GM12878 (cell line): ENCODE measurements around the gene REG1B.

ENCODE experiments used
- BCL3 ChIP-seq: IDR thresholded peaks from 2 replicates; pipeline ENCODE4 v1.6.1; 2011; ENCODE audit warnings: borderline replicate concordance, low read depth, mild to moderate bottlenecking, moderate library complexity, low read length; ENCODE audit not compliant: insufficient read depth, poor library complexity, severe bottlenecking
- CREB1 ChIP-seq: IDR thresholded peaks from 2 replicates; pipeline ENCODE4 v1.6.1; 2012; ENCODE audit warnings: low read depth, mild to moderate bottlenecking, inconsistent platforms
- CTCF ChIP-seq, 3 experiments: IDR thresholded peaks in 2 of 3; conservative IDR thresholded peaks in 1 of 3; 2 replicates each; pipeline ENCODE4 v1.5.1; 2011; ENCODE audit warnings: low read depth in 3 of 3, low read length in 3 of 3, mild to moderate bottlenecking in 3 of 3, control low read depth in 2 of 3, moderate library complexity in 2 of 3, inconsistent platforms in 1 of 3, mixed read lengths in 1 of 3; ENCODE audit not compliant: control insufficient read depth in 2 of 3, insufficient read depth in 1 of 3; ENCODE audit errors: extremely low read depth in 1 of 3
- MYB ChIP-seq: fragments of 150-350 bp; IDR thresholded peaks from 2 replicates; pipeline ENCODE4 v1.6.1; 2014; ENCODE audit warnings: mild to moderate bottlenecking, low read depth, low read length, borderline replicate concordance
- PAX8 ChIP-seq: fragments of 450-650 bp; IDR thresholded peaks from 2 replicates; pipeline ENCODE4 v1.6.1; 2017; ENCODE audit warnings: mild to moderate bottlenecking, moderate library complexity
- PKNOX1 ChIP-seq: fragments of 450-650 bp; IDR thresholded peaks from 2 replicates; pipeline ENCODE4 v1.6.1; 2016; ENCODE audit warnings: mild to moderate bottlenecking
- POLR2A ChIP-seq: IDR thresholded peaks from 2 replicates; pipeline ENCODE4 v1.6.1; 2011; ENCODE audit warnings: low read depth, mild to moderate bottlenecking, low read length

- no peak for TF ChIP-seq PKNOX1
- no peak for TF ChIP-seq POLR2A
- TF ChIP-seq BCL3, result no peak
- TF ChIP-seq CTCF (IDR thresholded peaks at IDR 0.05 in 2 of 3, conservative IDR thresholded peaks at IDR 0.05 in 1 of 3; ENCODE audit: control insufficient read depth in 2 of 3, extremely low read depth in 1 of 3, insufficient read depth in 1 of 3, low read depth in 3 of 3, low read length in 3 of 3), result no peak
- no peak for TF ChIP-seq MYB
- TF ChIP-seq PAX8, result no peak
- TF ChIP-seq CREB1, result no peak
Observed at GRCh38 chr2:79100285-79100684, 12.5 kb upstream of the REG1B start.
